Activated CD4-positive, alpha-beta T cell treated with anti-CD3 and anti-CD28 coated beads, Interleukin-2, amount 50 U/mL, for 24 hours (primary cell): ENCODE data around the gene TMC6.
"Not testable (repeated sequence)": the region's sequence is repeated elsewhere in the genome, so short reads cannot be mapped to it uniquely, and the experiment has no call there.

Experiments used
- DNase-seq, 2 donors: peaks; one replicate each; pipeline ENCODE4 v3.0.0-alpha.2; 2020; ENCODE audit warnings: low read depth in 1 of 2, low spot score in 1 of 2

The TMC6 gene, protein sequence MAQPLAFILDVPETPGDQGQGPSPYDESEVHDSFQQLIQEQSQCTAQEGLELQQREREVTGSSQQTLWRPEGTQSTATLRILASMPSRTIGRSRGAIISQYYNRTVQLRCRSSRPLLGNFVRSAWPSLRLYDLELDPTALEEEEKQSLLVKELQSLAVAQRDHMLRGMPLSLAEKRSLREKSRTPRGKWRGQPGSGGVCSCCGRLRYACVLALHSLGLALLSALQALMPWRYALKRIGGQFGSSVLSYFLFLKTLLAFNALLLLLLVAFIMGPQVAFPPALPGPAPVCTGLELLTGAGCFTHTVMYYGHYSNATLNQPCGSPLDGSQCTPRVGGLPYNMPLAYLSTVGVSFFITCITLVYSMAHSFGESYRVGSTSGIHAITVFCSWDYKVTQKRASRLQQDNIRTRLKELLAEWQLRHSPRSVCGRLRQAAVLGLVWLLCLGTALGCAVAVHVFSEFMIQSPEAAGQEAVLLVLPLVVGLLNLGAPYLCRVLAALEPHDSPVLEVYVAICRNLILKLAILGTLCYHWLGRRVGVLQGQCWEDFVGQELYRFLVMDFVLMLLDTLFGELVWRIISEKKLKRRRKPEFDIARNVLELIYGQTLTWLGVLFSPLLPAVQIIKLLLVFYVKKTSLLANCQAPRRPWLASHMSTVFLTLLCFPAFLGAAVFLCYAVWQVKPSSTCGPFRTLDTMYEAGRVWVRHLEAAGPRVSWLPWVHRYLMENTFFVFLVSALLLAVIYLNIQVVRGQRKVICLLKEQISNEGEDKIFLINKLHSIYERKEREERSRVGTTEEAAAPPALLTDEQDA

DNA sequence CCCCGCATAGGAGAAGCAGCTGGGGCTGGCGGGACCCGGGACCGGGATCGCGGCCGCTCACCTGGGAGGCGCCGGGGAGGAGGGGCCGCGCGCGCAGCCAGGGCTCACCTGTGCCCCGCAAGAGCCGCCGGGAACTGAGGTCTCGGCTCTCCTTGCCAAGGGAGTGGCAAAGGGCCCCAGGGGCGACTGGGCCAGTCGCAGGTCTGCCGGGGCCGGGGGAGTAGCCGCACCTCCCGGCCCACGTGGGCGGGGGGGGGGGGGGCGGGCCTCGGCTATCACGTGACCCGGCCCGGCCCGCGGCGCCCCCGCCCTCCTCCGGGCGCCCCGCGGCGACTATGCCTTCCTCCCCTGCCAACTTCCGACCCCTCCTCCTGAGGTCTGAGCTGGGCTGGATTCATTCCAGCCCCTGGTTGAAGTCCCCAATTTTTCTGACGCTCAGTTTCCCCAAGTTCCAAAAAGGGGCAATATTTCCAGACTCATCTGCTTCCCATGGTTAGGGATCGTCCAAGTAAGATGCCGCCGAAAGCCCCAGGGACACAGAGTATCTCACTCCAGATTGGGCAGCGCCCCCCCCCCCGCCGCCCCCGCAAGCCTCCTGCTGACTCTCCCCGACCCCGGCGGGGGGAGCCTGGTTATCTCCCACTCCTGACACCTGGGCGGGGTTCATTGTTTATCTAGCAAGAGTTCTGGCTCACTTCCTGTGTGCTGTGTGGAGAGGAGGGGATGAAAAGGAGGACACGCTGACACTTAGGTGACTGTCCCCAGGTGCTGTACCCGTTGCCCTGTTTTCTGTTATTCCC lies at the start of gene TMC6:
Gene TMC6 (minus strand): TSS at position 205 of the 800 bp plus-strand sequence. CDS start 1,923 bp downstream, outside the sequence.
- no peak for DNase-seq

GRCh38 chr17:78176548-78177025 lies 48.0 kb upstream of the TMC6 start:
- DNase-seq, result peak; percentile 67 to 68

- DNase-seq, result no peak
Measured at GRCh38 chr17:78175643-78175981, 47.1 kb upstream of the TMC6 start.

DNA sequence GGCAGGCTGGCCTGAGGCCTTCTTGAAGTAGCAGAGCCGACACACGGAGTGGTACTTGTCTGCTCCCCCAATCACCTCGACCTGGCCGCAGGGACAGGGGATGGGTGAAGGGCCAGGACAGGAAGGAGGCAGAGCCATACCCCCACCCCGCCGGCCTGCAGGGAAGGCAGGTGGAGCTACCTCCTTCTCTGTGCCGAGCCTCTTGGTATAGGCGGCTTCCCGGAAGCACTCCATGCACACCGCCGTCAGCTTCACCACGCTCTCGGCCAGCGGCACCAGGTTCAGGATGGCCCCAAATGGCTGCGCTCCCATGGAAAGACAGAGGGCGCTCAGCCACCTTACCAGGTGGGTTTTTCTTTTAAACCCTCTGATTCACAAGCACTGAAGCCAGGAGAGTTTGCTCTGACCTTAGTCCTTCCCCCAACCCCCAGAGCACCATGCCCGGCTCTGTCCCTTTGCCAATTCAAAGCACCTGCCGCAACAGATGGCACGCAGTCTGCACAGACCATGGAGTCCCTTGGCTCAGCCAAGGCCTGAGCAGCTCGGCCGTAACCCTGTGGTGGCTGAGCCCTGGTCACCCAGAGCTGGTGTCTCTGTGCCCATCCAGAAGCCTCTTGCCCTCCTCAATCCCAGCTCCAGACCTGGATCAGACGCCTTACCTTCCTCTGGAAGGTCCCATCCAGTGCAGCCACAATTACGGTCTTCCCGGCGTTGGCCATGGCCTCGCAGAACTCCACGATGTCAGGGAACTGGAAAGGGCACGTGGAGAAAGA lies 46.5 kb upstream of the TMC6 start:
- DNase-seq, result no peak

GRCh38 chr17:78174346-78174869 lies 45.9 kb upstream of the TMC6 start:
- DNase-seq, result no peak

- DNase-seq, result no peak
Measured at GRCh38 chr17:78173097-78173715, 44.7 kb upstream of the TMC6 start.

DNA sequence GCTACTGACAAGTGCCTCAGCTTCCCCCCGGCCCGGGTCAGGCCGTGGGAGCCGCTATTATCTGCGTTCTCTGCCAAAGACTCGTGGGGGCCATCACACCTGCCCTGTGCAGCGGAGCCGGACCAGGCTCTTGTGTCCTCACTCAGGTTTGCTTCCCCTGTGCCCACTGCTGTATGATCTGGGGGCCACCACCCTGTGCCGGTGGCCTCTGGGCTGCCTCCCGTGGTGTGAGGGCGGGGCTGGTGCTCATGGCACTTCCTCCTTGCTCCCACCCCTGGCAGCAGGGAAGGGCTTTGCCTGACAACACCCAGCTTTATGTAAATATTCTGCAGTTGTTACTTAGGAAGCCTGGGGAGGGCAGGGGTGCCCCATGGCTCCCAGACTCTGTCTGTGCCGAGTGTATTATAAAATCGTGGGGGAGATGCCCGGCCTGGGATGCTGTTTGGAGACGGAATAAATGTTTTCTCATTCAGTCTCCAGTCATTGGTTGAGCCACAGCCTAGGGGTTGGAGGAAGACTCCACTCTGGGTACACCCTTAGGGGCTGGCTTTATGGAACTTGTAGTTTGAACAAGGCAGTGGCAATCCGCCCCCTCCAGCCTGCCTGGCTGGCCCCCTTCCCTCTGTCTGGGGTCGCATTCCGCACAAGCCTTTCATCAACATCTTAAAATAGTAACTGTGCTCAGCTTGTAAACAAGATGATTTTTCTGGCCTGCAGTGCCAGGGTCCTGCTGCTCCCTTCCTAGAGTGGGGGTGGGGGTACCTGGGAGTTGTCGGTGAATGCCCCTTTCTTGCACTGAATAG lies 43.9 kb upstream of the TMC6 start:
- no peak for DNase-seq

DNA sequence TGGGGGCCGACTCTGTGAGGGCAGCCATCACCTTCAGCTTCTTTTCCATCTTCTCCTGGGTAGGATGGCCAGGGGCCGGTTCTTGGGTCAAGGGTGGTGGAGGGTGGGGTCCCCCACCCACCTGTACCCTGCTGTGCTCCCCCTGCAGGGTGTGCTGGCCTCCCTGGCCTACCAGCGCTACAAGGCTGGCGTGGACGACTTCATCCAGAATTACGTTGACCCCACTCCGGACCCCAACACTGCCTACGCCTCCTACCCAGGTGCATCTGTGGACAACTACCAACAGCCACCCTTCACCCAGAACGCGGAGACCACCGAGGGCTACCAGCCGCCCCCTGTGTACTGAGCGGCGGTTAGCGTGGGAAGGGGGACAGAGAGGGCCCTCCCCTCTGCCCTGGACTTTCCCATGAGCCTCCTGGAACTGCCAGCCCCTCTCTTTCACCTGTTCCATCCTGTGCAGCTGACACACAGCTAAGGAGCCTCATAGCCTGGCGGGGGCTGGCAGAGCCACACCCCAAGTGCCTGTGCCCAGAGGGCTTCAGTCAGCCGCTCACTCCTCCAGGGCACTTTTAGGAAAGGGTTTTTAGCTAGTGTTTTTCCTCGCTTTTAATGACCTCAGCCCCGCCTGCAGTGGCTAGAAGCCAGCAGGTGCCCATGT lies 43.2 kb upstream of the TMC6 start:
- not testable (repeated sequence) for DNase-seq

GRCh38 chr17:78170692-78171590 lies 42.4 kb upstream of the TMC6 start:
- no peak for DNase-seq

- DNase-seq, result peak; percentile 36 to 55
Measured at GRCh38 chr17:78168903-78169793, 40.6 kb upstream of the TMC6 start.

DNA sequence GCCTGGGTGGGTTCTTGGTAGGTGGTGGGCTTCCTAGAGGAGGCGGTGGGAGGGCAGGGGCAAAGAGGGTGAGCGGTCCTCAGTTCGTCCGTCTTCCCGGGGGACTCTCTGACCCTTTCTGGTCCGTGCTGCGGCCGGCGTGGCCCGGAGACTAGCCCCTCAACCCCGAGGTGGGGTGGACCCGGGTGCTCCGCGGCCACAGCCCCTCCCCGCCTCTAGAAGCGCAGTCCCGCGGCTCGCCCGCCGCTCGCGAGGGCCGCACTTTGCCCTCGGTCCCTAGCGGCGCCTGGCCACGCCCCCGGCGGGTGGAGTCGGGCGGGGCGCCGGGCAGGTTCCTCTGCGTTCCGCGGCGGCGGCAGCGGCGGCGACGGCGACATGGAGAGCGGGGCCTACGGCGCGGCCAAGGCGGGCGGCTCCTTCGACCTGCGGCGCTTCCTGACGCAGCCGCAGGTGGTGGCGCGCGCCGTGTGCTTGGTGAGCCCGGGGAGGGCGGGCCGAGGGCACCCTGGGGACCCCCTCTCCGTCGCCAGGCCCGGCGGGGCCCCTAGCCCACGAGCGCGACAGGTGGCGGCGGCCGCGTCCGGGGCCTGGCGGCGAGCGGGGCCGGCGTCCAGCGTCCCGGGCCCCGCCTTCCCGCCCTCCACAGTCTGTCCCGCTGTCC lies 39.8 kb upstream of the TMC6 start, which contains the start of gene SYNGR2:
Gene SYNGR2 (plus strand): TSS at position 340 of the 661 bp plus-strand sequence. CDS start 36 bp downstream, at position 376.
- peak; percentile 69 to 78 for DNase-seq

DNA sequence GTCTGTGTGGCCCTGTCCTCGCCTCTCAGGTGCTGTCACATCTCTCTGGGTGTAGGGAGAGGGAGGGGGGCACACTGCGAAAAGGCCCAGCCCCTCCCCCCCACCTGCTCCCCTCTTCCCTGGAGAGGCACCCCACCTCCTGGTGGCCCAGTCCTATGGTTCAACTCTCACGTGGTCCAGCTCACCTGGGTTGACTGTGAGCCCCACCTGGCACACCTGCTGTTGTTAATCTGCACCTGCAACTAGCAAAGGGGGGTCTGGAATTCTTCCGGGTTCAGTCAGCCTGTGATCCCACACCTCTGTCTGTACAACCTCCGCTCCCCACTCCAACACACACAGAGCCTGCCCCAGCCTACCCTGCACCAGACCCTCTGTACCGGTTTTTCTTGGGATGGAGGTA lies 37.9 kb upstream of the TMC6 start:
- no peak for DNase-seq

DNA sequence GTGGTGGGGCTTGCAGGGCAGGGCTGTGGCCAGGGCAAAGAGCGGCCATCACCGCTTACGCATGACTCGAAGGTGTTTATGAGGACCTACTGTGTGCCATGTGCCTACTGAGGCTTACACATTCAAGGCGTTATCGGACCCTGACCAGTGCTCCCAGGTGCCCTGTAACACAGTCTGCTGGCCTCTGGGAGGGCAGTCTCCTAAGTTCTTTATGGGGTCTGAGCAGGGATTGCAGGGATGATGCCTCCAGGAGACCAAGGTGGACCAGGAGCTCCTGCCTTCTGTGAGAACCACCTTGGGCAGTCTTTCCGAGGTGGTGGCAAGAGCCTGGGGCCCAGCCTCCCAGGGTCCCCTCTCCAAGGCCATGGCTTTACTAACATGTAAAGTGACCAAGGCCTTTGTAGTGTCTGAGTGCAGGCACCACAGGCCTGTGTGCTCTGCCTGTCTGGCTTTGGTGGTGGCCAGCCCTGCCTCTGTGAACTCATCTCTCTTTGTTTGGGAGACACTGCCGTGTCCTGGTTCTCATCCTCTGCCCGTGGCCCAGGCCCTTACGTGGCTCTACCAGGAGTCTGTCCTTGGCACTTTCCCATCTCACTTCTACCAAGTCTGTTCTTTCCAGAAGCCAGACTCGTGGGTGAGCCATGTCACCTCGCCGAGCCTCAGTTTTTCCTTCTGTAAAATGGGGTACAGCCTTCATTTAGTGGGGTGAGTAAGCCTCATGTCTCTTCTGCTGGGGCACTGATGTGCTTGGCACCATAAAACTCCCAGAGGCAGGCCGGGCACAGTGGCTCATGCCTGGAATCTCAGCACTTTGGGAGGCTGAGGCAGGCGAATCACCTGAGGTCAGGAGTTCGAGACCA lies 36.4 kb upstream of the TMC6 start:
- no peak for DNase-seq

GRCh38 chr17:78163881-78164747 lies 35.6 kb upstream of the TMC6 start:
- DNase-seq, result no peak
